HG02885 (cell line): ENCODE measurements around the gene TBC1D1.
"Not testable (repeated sequence)": the region's sequence is repeated elsewhere in the genome, so short reads cannot be mapped to it uniquely, and the experiment has no call there.

ENCODE experiments used
- ATAC-seq: cut with Tn5 transposase; IDR thresholded peaks from one replicate; pipeline ENCODE4 v1.9.1; 2021; ENCODE audit warnings: mild to moderate bottlenecking; ENCODE audit not compliant: unreplicated experiment, poor library complexity

The TBC1D1 gene

GRCh38 chr4:37958932-37959331 lies 68.0 kb downstream of the TBC1D1 start:
- no peak for ATAC-seq

- ATAC-seq = no peak
These were observed 69.2 kb downstream of the TBC1D1 start, which contains the start of gene PTTG2 for GRCh38 chr4:37960098-37960497. Gene PTTG2, plus strand, starts transcription at chr4:37960398. Its CDS starts 37 bp downstream, at chr4:37960435.

- ATAC-seq = no peak
These were observed 70.0 kb downstream of the TBC1D1 start for GRCh38 chr4:37960679-37961450.

- ATAC-seq = peak; percentile 79
These were observed 74.0 kb downstream of the TBC1D1 start for GRCh38 chr4:37964734-37965457.

- ATAC-seq = no peak
These were observed 75.2 kb downstream of the TBC1D1 start for GRCh38 chr4:37966044-37966443.

- no peak for ATAC-seq
These were observed 76.9 kb downstream of the TBC1D1 start for GRCh38 chr4:37967736-37968135.

- ATAC-seq = no peak
These were observed 77.9 kb downstream of the TBC1D1 start for GRCh38 chr4:37968747-37969146.

GRCh38 chr4:37970702-37971101 lies 79.8 kb downstream of the TBC1D1 start:
- ATAC-seq = peak; percentile 63

- ATAC-seq = no peak
These were observed 80.3 kb downstream of the TBC1D1 start for GRCh38 chr4:37971202-37971601.

- no peak for ATAC-seq
These were observed 82.6 kb downstream of the TBC1D1 start for GRCh38 chr4:37973441-37973840.

- not testable (repeated sequence) for ATAC-seq
These were observed 84.5 kb downstream of the TBC1D1 start for GRCh38 chr4:37975321-37975822.

GRCh38 chr4:37976507-37976906 lies 85.6 kb downstream of the TBC1D1 start:
- no peak for ATAC-seq

- peak; percentile 89 for ATAC-seq
These were observed 86.1 kb downstream of the TBC1D1 start for GRCh38 chr4:37976991-37977470.

- ATAC-seq = peak; percentile 73
These were observed 86.8 kb downstream of the TBC1D1 start for GRCh38 chr4:37977471-37978247.

GRCh38 chr4:37978248-37978924 lies 87.5 kb downstream of the TBC1D1 start:
- peak; percentile 19 for ATAC-seq

- ATAC-seq = no peak
These were observed 89.4 kb downstream of the TBC1D1 start for GRCh38 chr4:37980246-37980645.

- no peak for ATAC-seq
These were observed 90.5 kb downstream of the TBC1D1 start for GRCh38 chr4:37981425-37981824.

- no peak for ATAC-seq
These were observed 91.2 kb downstream of the TBC1D1 start for GRCh38 chr4:37981844-37982720.

GRCh38 chr4:37982736-37983135 lies 91.9 kb downstream of the TBC1D1 start:
- ATAC-seq = no peak
